HepG2 (cell line): ENCODE data around the gene SVOP. TPM values are rescaled to one million over a fixed set of nuclear protein-coding genes. Genes with fewer than 3 reads are reported as not detected.
A peak's percentile ranks its signal among the peaks of the same experiment; 100 is the strongest.

ENCODE experiments used
- ATAC-seq: fragments of 200-7000 bp; cut with Tn5 transposase; 3 replicates; pipeline ENCODE4 v1.9.1; 2020; ENCODE audit warnings: mild to moderate bottlenecking, moderate library complexity
- BruUV-seq: library from RNA; stranded (reverse); fragments of 400-500 nt; replicated peaks from 2 replicates; lab custom pipeline; 2021; lab: Mats Ljungman, UMichigan
- CTCF ChIA-PET: fragments of 300-600 bp; formaldehyde crosslinking; extraction: SDS; loops from one replicate; lab custom pipeline; 2021; ENCODE audit warnings: low total read pairs, inconsistent platforms, low intra/inter-chr PET ratio; lab: Yijun Ruan, JAX
- POLR2A ChIA-PET: fragments of 350-600 bp; sonication (Branson Sonifier 250); formaldehyde crosslinking; loops from one replicate; lab custom pipeline; 2020; ENCODE audit warnings: antibody characterized with exemption, inconsistent platforms; lab: Yijun Ruan, JAX
- DNase-seq: peaks from one replicate; pipeline ENCODE4 v3.0.0-alpha.2; 2015; ENCODE audit warnings: low spot score
- FAIRE-seq: peaks from 3 replicates; lab custom pipeline; 2011; peaks lifted over from hg19 to GRCh38; lab: Jason Lieb, UNC
- H2AFZ ChIP-seq: one replicate; pipeline ENCODE4 v1.6.1; 2011; ENCODE audit warnings: low read length, inconsistent platforms
- H3K27ac ChIP-seq: fragments of 300-600 bp; 3 replicates; pipeline ENCODE4 v1.8.0; 2011; ENCODE audit warnings: mixed run types, mild to moderate bottlenecking, mixed read lengths, low read length, inconsistent platforms; ENCODE audit not compliant: insufficient read depth; ENCODE audit errors: extremely low read length
- H3K27me3 ChIP-seq, 2 experiments: fragments of 200-600 bp in 1 of 2; 2 replicates in 1 of 2; 3 replicates in 1 of 2; pipeline versions ENCODE4 v1.6.0 to v1.8.0; 2011; ENCODE audit warnings: low read length in 2 of 2, mild to moderate bottlenecking in 2 of 2, moderate library complexity in 2 of 2, inconsistent platforms in 1 of 2; ENCODE audit not compliant: insufficient read depth in 2 of 2, control insufficient read depth in 1 of 2
- H3K36me3 ChIP-seq, 2 experiments: fragments of 200-600 bp in 1 of 2; replicated peaks in 1 of 2; 2 replicates in 1 of 2; 3 replicates in 1 of 2; pipeline versions ENCODE4 v1.5.1 to v1.8.0; 2011; ENCODE audit warnings: low read length in 2 of 2, inconsistent platforms in 1 of 2; ENCODE audit not compliant: insufficient read depth in 2 of 2, control insufficient read depth in 1 of 2
- H3K4me1 ChIP-seq: 2 replicates; pipeline ENCODE4 v1.5.1; 2012; ENCODE audit warnings: low read length, inconsistent platforms; ENCODE audit not compliant: insufficient read depth
- H3K4me2 ChIP-seq: 2 replicates; pipeline ENCODE4 v1.6.0; 2011; ENCODE audit warnings: low read depth, low read length, inconsistent platforms
- H3K4me3 ChIP-seq, 3 experiments: fragments of 200-600 bp in 1 of 3; sonication (generic), shearing (Covaris generic) in 1 of 3; replicated peaks in 1 of 3; 2 replicates each; pipeline ENCODE4 v1.5.1; 2011 to 2016; ENCODE audit warnings: low read length in 3 of 3, inconsistent platforms in 2 of 3, low read depth in 2 of 3, mild to moderate bottlenecking in 2 of 3, control low read depth in 1 of 3, mixed read lengths in 1 of 3; ENCODE audit not compliant: insufficient read depth in 1 of 3
- H3K79me2 ChIP-seq: one replicate; pipeline ENCODE4 v1.6.1; 2011; ENCODE audit warnings: low read length, inconsistent platforms; ENCODE audit not compliant: insufficient read depth
- H3K9ac ChIP-seq: 2 replicates; pipeline ENCODE4 v1.6.0; 2011; ENCODE audit warnings: mild to moderate bottlenecking, low read depth, low read length, inconsistent platforms; ENCODE audit not compliant: insufficient read depth
- H3K9me3 ChIP-seq: 2 replicates; pipeline ENCODE4 v1.5.1; 2012; ENCODE audit warnings: mild to moderate bottlenecking, low read length
- H4K20me1 ChIP-seq: 2 replicates; pipeline ENCODE4 v1.6.0; 2011; ENCODE audit warnings: inconsistent platforms, mild to moderate bottlenecking, low read length, moderate library complexity; ENCODE audit not compliant: insufficient read depth
- HNF1A ChIP-seq, 2 experiments: sonication (generic) in 1 of 2; formaldehyde crosslinking in 1 of 2; IDR thresholded peaks; 2 replicates each; pipeline versions ENCODE4 v1.4.0 to v1.6.1; 2016 to 2020; ENCODE audit warnings: borderline replicate concordance in 1 of 2, low read depth in 1 of 2, mild to moderate bottlenecking in 1 of 2, missing genetic modification reagents in 1 of 2
- KMT2A ChIP-seq: sonication (generic); formaldehyde crosslinking; IDR thresholded peaks from 2 replicates; pipeline ENCODE4 v1.4.0; 2020; ENCODE audit warnings: missing genetic modification reagents
- PBX3 ChIP-seq: sonication (generic); formaldehyde crosslinking; IDR thresholded peaks from 2 replicates; pipeline ENCODE4 v1.8.1; 2023; ENCODE audit warnings: missing genetic modification reagents, inconsistent platforms, borderline replicate concordance
- ZBTB46 ChIP-seq: sonication (generic); formaldehyde crosslinking; IDR thresholded peaks from 2 replicates; pipeline ENCODE4 v1.4.0; 2020; ENCODE audit warnings: mild to moderate bottlenecking, missing genetic modification reagents, borderline replicate concordance
- ZEB1 ChIP-seq: IDR thresholded peaks from 2 replicates; pipeline ENCODE4 v1.6.1; 2012; ENCODE audit warnings: mild to moderate bottlenecking, low read depth, inconsistent platforms; ENCODE audit not compliant: insufficient replicate concordance
- ZFAT ChIP-seq: sonication (generic); formaldehyde crosslinking; conservative IDR thresholded peaks from 2 replicates; pipeline ENCODE4 v1.8.1; 2023; ENCODE audit warnings: missing genetic modification reagents, inconsistent platforms
- ZNF232 ChIP-seq: sonication (generic); formaldehyde crosslinking; IDR thresholded peaks from 2 replicates; pipeline ENCODE4 v1.4.0; 2020; ENCODE audit warnings: missing genetic modification reagents, borderline replicate concordance
- ZNF432 ChIP-seq: sonication (generic); formaldehyde crosslinking; IDR thresholded peaks from 2 replicates; pipeline ENCODE4 v1.5.0; 2020; ENCODE audit warnings: missing genetic modification reagents, mild to moderate bottlenecking, borderline replicate concordance
- ZNF501 ChIP-seq: sonication (generic); formaldehyde crosslinking; IDR thresholded peaks from 2 replicates; pipeline ENCODE4 v1.5.1; 2020; ENCODE audit warnings: mild to moderate bottlenecking, moderate library complexity, missing genetic modification reagents
- ZNF792 ChIP-seq: IDR thresholded peaks from 2 replicates; pipeline ENCODE4 v1.6.1; 2016
- ZNF816 ChIP-seq: sonication (generic); formaldehyde crosslinking; IDR thresholded peaks from 2 replicates; pipeline ENCODE4 v1.8.0; 2022; ENCODE audit warnings: missing genetic modification reagents, mild to moderate bottlenecking, borderline replicate concordance
- ZNF891 ChIP-seq: sonication (generic); formaldehyde crosslinking; IDR thresholded peaks from 2 replicates; pipeline ENCODE4 v1.5.0; 2020; ENCODE audit warnings: mild to moderate bottlenecking, missing genetic modification reagents
- WGBS: methylation state at CpG from one replicate; pipeline ENCODE4 v1.1.6; 2017; ENCODE audit warnings: low lambda C conversion rate; 5-methylcytosine and 5-hydroxymethylcytosine counted together
- in situ Hi-C: cut with HindIII; loops from 2 replicates; pipeline ENCODE4 v1.10.0; 2017; ENCODE audit warnings: low pct_unique_long_range_greater_than_20kb; ENCODE audit not compliant: extremely low pct_ligation_motif_present
- intact Hi-C: fragments of 100-400 bp; cut with micrococcal nuclease; formaldehyde crosslinking; loops from one replicate; pipeline ENCODE4 v1.10.0; 2022; ENCODE audit not compliant: unreplicated experiment
- polyA plus RNA-seq, 8 experiments: library from polyadenylated mRNA; depleted of rRNA in 3 of 8; stranded (reverse) in 7 of 8; unstranded in 1 of 8; fragments of >200 nt; fragmentation: Illumina TruSeq in 4 of 8; extraction: Trizol in 4 of 8; gene quantifications; 2 replicates each; pipeline versions ENCODE4 v1.2.1 to v1.2.3, GENCODE V29; 2011 to 2016; ENCODE audit warnings: low read depth in 4 of 8, missing spikeins in 1 of 8, mixed read lengths in 1 of 8; ENCODE audit not compliant: insufficient read depth in 1 of 8
- total RNA-seq, 5 experiments: library from RNA; depleted of rRNA; stranded (reverse); fragments of >200 nt; fragmentation: Illumina TruSeq; extraction: Trizol; gene quantifications; 2 replicates each; pipeline ENCODE4 v1.2.3, GENCODE V29; 2016; ENCODE audit warnings: low read depth in 1 of 5

The SVOP gene
- total and polyA plus RNA-seq, 2 of the 13 experiments (the other 11 are each of a cell fraction or from before 2014, with no cell fraction given), result not detected

GRCh38 chr12:108879615-108880254 lies 141.1 kb downstream of the SVOP start, which contains the start of gene DAO:
Gene DAO, plus strand, starts transcription at chr12:108880092. Its CDS starts 4,915 bp downstream, at chr12:108885007.
- no TSS peak for BruUV-seq
- H3K27me3 ChIP-seq, result no peaks in the 10 kb centered on the region
- H3K27ac ChIP-seq, result peak within 1 kb of the TSS; percentile 35
- peak within 1 kb of the TSS; percentile 40; the same call in 1 of the 2 replicates for H3K9ac ChIP-seq
- 19% methylated on average over 6 of the region's 16 CpGs for whole genome bisulfite sequencing
- H2AFZ ChIP-seq, result peak within 1 kb of the TSS; percentile 68
- peak; percentile 43 for DNase-seq
- intact Hi-C loops, result loop anchor here (5.0 kb wide), 1 partner anchor 218 kb away; the partner anchor contains the start of gene UNG
- peak; percentile 28 for FAIRE-seq
- ATAC-seq, result peak; percentile 96
- no peaks in the 10 kb centered on the region for H3K36me3 ChIP-seq
- H3K4me2 ChIP-seq, result peak within 1 kb of the TSS; percentile 92
- in situ Hi-C loops, result loop anchor here (10.0 kb wide), 1 partner anchor 215 kb away; the partner anchor contains the start of genes ALKBH2 and UNG
- H3K4me1 ChIP-seq, result peaks cover 23% of the 10 kb centered on the region
- no peaks in the 10 kb centered on the region for H3K9me3 ChIP-seq
- no peaks in the 10 kb centered on the region for H4K20me1 ChIP-seq
- CTCF ChIA-PET, result no interaction called here
- POLR2A ChIA-PET, result no interaction called here
- no peaks in the 10 kb centered on the region for H3K79me2 ChIP-seq
- peak within 1 kb of the TSS; percentile 35 to 72 (median 46) for H3K4me3 ChIP-seq
- TF ChIP-seq ZNF792 (CRISPR knock-in tag) (0 out of 2 replicates have a peak, but pooled peaks have one; percentile 26), ZNF432 (CRISPR knock-in tag) (no peak), ZNF501 (CRISPR knock-in tag) (no peak), KMT2A (CRISPR knock-in tag) (no peak), PBX3 (CRISPR knock-in tag) (no peak), ZNF816 (CRISPR knock-in tag) (no peak), HNF1A (IDR thresholded peaks at IDR 0.05; ENCODE audit: low read depth) (no peak), HNF1A (CRISPR knock-in tag; IDR thresholded peaks at IDR 0.05; ENCODE audit: borderline replicate concordance) (peak; percentile 23; the same call in 1 of the 2 replicates), ZBTB46 (CRISPR knock-in tag) (0 out of 2 replicates have a peak, but pooled peaks have one; percentile 59), ZFAT (CRISPR knock-in tag) (no peak), ZEB1 (no peak), ZNF232 (CRISPR knock-in tag) (no peak), ZNF891 (CRISPR knock-in tag) (no peak; the same call in 1 of the 2 replicates)
